ENCODE results near the gene OTOR.

Gene OTOR

GRCh38 chr20:16749573-16749972 lies 1.4 kb downstream of the OTOR start:
- no peak for DNase-seq (ENCODE audit: low read depth in 3 of 3)

- DNase-seq (ENCODE audit: low read depth in 3 of 3): no peak
Observed at GRCh38 chr20:16752082-16752481, 3.9 kb downstream of the OTOR start.

- no peak for DNase-seq (ENCODE audit: low read depth in 3 of 3)
Observed at GRCh38 chr20:16752901-16753300, 4.7 kb downstream of the OTOR start.

- DNase-seq (ENCODE audit: low read depth in 3 of 3): no peak
Observed at GRCh38 chr20:16758454-16759180, 10.5 kb downstream of the OTOR start.

- DNase-seq (ENCODE audit: low read depth in 3 of 3): no peak
Observed at GRCh38 chr20:16759181-16759563, 11.0 kb downstream of the OTOR start.

- DNase-seq (ENCODE audit: low read depth in 3 of 3): no peak
Observed at GRCh38 chr20:16760431-16761304, 12.5 kb downstream of the OTOR start.

- DNase-seq (ENCODE audit: low read depth in 3 of 3): peak; percentile 5 to 17 (median 8)
Observed at GRCh38 chr20:16761305-16761829, 13.2 kb downstream of the OTOR start.

GRCh38 chr20:16764560-16764959 lies 16.4 kb downstream of the OTOR start:
- no peak for DNase-seq (ENCODE audit: low read depth in 3 of 3)

- no peak for DNase-seq (ENCODE audit: low read depth in 3 of 3)
Observed at GRCh38 chr20:16771213-16771612, 23.1 kb downstream of the OTOR start.

GRCh38 chr20:16775961-16776360 lies 27.8 kb downstream of the OTOR start:
- DNase-seq (ENCODE audit: low read depth in 3 of 3): no peak

- no peak for DNase-seq (ENCODE audit: low read depth in 3 of 3)
Observed at GRCh38 chr20:16777126-16777525, 29.0 kb downstream of the OTOR start.

GRCh38 chr20:16778159-16778558 lies 30.0 kb downstream of the OTOR start:
- no peak for DNase-seq (ENCODE audit: low read depth in 3 of 3)

- DNase-seq (ENCODE audit: low read depth in 3 of 3): no peak
Observed at GRCh38 chr20:16781496-16781895, 33.3 kb downstream of the OTOR start.

GRCh38 chr20:16785226-16785625 lies 37.1 kb downstream of the OTOR start:
- DNase-seq (ENCODE audit: low read depth in 3 of 3): no peak
